DND-41 (cell line): Measurements from ENCODE around the gene G6PC2.

Experiments used
- CTCF ChIP-seq: IDR thresholded peaks from 2 replicates; pipeline ENCODE4 v1.5.1; 2012; ENCODE audit warnings: borderline replicate concordance, low read length, moderate library complexity, mild to moderate bottlenecking; ENCODE audit not compliant: poor library complexity, severe bottlenecking; ENCODE audit errors: extremely low read depth
- EZH2 ChIP-seq: IDR thresholded peaks from 3 replicates; pipeline ENCODE4 v1.6.1; 2012; ENCODE audit warnings: borderline replicate concordance, low read depth, mild to moderate bottlenecking, moderate library complexity, low read length, inconsistent platforms; ENCODE audit not compliant: severe bottlenecking

- TF ChIP-seq CTCF (no peak), EZH2 (no peak)
Observed at GRCh38 chr2:168892327-168892726, 8.8 kb upstream of the G6PC2 start.
